Suprapubic skin (tissue), 4 donors: ENCODE results near the gene CBFA2T3.

Experiments
- EP300 ChIP-seq: sonication (generic); formaldehyde crosslinking; IDR thresholded peaks from one replicate; pipeline ENCODE4 v1.6.1; 2017; ENCODE audit warnings: antibody characterized with exemption
- POLR2A ChIP-seq, 2 donors: fragments of 450-650 bp; IDR thresholded peaks; one replicate each; pipeline ENCODE4 v1.6.1; 2017; ENCODE audit warnings: antibody characterized with exemption in 2 of 2, mild to moderate bottlenecking in 2 of 2, moderate library complexity in 2 of 2
- POLR2AphosphoS5 ChIP-seq, 3 donors: sonication (generic); formaldehyde crosslinking; IDR thresholded peaks; one replicate each; pipeline ENCODE4 v1.6.1; 2017; ENCODE audit warnings: antibody characterized with exemption in 3 of 3
- TF ChIP-seq, protein P1 (sequence below), 2 donors: fragments of 200-600 bp in 1 of 2; fragments of 450-650 bp in 1 of 2; sonication (generic) in 1 of 2; IDR thresholded peaks; one replicate each; pipeline ENCODE4 v1.5.1; 2016 to 2019; ENCODE audit warnings: antibody characterized with exemption in 2 of 2, mild to moderate bottlenecking in 1 of 2, moderate library complexity in 1 of 2

DNA sequence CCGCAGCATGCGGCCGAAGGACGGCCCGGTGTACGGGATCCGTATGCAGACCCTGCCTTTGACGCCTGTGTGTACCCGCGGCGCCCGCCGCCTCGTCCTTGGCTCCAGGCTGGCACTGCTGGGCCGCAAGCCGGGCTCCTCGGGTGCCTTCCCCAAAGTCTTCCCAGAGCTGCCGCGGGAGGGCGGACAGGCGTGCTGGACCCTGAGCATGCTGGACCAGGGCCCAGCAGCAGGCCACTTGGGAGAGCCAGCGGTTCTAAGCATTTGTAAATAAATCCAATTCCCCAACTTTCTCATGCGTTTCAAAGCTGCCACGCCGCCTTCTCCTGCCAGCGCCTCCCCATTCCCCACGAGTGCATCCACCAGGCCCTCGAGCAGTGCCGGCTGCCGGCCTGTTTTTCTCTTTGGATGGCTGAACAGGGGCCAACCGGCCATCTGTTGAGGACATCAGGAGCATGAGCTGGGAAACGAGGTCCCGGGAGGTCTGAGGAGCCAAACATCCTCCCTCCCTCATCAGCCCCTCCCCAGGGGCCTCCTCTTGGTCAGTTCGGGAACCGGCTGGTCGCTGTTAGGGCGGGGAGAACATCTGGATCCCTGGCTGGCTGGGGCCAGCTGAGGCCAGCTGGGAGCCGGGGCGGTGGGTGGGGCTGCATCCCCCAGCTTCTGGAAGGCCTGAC is 90.0 kb downstream of the CBFA2T3 start:
- TF ChIP-seq, protein P1, sequence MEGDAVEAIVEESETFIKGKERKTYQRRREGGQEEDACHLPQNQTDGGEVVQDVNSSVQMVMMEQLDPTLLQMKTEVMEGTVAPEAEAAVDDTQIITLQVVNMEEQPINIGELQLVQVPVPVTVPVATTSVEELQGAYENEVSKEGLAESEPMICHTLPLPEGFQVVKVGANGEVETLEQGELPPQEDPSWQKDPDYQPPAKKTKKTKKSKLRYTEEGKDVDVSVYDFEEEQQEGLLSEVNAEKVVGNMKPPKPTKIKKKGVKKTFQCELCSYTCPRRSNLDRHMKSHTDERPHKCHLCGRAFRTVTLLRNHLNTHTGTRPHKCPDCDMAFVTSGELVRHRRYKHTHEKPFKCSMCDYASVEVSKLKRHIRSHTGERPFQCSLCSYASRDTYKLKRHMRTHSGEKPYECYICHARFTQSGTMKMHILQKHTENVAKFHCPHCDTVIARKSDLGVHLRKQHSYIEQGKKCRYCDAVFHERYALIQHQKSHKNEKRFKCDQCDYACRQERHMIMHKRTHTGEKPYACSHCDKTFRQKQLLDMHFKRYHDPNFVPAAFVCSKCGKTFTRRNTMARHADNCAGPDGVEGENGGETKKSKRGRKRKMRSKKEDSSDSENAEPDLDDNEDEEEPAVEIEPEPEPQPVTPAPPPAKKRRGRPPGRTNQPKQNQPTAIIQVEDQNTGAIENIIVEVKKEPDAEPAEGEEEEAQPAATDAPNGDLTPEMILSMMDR (IDR thresholded peaks at IDR 0.05) = peak in 1 of 2 donors; percentile 12
- no peak for TF ChIP-seq POLR2A (IDR thresholded peaks at IDR 0.05)
- no peak for TF ChIP-seq POLR2AphosphoS5 (IDR thresholded peaks at IDR 0.05)
- TF ChIP-seq EP300 = no peak
